Activated T-cell treated with anti-CD3 and anti-CD28 coated beads, Interleukin-2, amount 50 U/mL, for 48 hours (primary cell): Measurements from ENCODE around the gene ATXN1.
"Not testable (repeated sequence)": the region's sequence is repeated elsewhere in the genome, so short reads cannot be mapped to it uniquely, and the experiment has no call there.

Experiments used
- DNase-seq, 2 experiments: peaks; one replicate each; pipeline ENCODE4 v3.0.0-alpha.2; 2020

The ATXN1 gene

DNA sequence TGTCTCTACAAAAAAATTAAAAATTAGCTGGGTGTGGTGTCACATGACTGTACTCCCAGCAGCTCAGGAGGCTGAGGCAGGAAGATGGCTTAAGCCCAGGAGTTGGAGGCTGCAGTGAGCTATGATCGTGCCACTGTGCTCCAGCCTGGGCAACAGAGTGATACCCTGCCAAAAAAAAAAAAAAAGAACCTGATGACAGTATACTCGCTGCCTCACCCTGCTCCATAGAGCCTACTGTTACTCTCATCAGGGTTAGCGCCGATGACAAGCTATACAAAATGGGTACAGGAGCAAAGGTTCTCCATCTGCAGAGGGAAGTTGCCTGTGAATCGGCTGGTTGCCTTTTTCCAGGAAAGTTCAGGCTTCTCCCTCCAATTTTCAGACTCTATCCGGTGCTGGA, 469.5 kb downstream of the ATXN1 start:
- DNase-seq = no peak

DNA sequence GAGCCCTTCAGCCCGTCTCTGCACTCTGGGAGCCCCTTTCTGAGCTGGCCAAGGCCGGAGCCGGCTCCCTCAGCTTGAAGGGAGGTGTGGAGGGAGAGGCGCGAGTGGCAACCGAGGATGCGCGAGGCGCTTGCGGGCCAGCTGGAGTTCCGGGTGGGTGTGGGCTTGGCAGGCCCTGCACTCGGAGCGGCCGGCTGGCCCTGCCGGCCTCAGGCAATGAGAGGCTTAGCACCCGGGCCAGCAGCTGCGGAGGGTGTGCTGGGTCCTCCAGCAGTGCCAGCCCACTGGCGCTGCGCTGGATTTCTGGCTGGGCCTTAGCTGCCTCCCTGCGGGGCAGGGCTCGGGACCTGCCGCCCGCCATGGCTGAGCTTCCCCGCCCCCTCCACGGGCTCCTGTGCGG, 473.1 kb downstream of the ATXN1 start:
- no peak for DNase-seq

DNA sequence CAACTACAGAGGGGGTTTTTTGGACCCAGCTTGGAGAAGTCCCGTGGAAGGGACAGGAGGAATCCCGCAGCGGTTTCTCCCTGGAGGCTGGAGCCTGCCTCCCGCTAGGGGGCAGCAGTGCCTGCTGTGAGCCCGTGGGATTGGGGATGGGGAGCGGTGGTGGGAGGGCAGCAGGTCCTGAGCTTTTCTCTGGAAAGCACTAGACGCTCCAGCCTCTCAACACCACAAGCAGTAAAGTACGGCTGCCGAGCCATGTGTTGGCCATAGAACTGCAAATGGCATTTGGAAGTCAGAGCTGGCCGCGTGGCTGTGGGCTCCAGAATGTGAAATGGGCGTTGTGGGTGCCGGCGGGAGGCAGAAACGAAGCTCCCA, 475.1 kb downstream of the ATXN1 start:
- DNase-seq = peak; percentile 51 to 54

DNA sequence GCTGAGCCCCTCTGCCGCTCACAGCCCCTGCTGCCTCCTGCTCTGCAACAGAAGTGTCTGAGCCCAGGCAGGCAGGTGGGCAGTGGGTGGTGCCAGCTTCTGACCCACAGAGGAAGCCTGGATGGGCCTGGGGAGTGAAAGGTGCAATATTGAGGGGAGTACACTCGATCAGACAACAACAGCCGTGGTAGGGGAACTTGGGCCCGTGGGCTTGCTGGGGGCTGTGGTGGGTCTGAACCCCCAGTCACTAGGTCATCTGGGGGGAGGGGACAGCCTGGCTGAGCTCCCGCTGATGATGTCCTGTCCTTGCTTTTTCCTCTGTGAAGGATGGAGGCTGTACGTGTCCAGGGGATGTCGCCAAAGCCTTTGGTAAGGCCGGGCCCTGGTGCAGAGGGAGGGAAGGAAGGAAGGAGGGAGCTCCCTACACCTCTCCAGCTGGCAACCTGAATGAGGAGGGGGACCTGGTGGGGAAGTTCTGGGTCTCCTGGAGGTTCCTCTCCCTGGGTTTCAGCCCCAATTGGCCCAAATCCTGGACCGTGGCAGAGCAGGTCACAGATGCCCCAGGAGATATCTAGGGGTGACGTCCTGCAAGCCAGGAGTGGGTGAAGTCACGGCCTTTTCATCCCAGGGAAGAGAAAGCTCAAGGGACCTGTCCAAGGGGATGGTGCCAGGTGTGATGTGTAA, 475.7 kb downstream of the ATXN1 start:
- DNase-seq = no peak

DNA sequence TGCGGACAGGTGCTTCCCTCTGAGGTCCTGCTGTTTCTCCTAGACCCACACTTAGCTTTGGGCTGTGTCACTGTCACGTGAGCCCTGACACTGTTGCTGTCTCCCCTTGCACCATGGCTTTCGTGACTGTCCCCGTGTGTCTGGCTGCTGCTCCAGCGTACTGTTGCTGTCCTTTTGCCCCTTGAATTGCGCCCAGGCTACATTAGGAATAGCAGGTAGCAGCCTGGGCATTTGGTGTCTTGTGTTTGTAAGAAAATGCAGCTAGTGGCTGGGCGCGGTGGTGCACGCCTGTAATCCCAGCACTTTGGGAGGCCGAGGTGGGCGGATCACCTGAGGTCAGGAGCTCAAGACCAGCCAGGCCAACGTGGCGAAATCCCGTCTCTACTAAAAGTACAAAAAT, 476.8 kb downstream of the ATXN1 start:
- DNase-seq = no peak

DNA sequence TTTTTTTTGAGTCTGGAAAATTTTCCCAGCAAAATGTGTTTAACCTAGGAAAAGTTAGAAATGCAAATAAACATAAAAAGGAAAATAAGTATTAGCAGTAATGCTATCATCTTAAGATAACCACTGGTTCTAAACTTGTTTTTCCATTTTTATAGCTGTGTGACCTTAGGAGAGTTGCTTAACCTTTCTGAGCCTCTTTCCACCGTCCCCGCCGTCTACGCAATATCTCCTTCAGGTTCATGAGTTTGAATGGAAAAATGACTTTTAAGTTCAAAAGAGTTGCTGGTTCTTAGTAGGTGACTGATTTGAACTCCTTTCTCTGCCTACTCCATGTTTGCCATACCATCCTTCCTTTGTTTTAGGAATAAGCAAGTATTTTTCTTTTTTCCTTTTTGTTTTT, 478.9 kb downstream of the ATXN1 start:
- no peak for DNase-seq

GRCh38 chr6:16279243-16279642, 482.0 kb downstream of the ATXN1 start:
- DNase-seq = no peak

DNA sequence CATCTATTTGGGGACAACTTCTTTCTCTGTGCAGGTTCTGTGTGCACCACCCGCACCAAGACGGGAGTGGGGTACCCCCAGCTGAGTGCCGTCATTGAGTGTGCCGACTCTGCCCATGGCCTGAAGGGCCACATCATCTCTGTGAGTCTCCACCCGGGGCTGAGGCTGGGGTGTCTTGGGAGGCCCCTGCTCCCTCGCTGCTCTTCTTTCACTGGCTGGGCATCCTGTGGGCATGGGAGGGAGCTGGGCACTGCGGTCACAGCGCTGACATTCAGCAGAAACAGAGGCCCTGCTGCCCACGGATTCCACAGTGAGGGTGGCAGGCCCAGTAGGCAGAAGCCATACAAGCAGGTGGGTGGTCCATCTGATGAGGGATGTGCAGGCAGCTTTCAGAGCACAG, 482.5 kb downstream of the ATXN1 start:
- no peak for DNase-seq

DNA sequence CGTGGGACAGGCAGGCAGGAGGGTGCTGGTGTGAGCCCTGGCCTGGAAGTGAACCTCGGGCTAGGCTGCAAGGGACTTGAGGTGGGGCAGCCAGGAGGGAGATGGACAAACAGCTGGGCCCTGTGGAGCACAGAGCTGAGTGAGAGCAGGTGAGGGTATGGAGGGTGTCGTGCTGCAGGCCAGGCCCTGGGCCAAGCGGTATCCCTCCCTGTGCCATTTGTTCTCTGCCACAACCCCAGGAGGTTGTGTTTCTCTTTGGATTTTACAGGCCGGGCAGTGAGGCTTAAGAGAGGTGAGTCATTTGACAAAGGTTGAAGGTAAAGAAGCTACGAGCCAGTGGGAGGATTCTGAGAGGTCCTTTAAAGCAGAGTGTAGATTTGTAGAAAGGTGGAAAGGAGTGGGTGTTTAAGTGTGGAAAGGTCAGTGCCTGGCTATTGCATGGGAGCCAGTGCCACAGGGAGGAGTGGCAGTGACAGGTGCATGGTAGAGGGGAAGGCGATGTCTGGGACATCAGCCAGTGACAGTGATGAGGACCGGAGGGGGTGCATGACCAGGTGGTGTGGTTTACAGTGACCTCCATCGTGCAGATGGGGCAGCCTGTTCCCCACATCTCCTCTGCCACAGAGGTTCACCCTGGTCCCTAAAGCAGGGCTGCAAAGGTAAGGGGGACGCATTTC, 483.1 kb downstream of the ATXN1 start:
- DNase-seq = no peak

DNA sequence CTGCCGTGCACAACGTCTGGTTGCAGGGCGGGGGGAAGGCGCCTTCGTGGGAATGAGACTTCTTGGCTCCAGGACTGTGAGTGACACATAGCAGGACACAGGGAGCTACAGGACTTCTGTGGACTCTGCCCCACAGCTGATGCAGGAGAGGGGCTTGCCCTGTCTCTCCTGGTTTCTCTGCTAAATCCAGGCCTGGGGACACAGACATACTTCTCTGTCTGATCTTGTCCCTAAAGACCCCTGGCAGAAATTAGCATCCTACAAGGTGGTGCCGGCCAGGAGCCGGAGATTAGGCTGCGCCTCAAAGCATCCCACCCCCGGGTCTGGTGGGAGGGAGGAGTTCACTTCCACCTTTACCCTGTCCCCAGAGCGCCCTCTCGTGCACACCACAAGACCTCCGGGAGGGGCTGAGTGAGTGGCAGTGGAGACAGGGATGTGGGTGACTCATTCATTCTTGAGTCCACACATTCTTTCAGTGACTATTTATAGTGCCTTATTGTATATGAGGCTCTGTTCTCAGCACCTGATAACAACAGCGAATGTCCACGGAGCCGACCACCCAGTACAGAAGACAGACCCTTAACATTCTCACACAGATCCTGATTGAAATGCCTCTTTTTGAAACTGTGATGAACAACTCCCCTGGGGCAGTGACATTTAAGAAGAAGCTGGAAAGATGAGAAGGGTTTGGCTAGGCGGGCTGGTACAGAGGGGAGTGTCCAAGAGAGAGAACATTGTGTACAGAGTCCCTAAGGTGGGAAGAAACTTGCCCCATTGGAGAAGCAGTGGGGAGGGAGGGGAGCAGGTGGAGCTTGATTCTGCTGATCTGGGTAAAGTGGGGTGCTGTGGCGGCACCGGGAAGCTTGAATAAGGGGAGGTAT, 483.9 kb downstream of the ATXN1 start:
- peak; percentile 40 to 45 for DNase-seq

GRCh38 chr6:16274885-16275589, 486.2 kb downstream of the ATXN1 start:
- DNase-seq = no peak

DNA sequence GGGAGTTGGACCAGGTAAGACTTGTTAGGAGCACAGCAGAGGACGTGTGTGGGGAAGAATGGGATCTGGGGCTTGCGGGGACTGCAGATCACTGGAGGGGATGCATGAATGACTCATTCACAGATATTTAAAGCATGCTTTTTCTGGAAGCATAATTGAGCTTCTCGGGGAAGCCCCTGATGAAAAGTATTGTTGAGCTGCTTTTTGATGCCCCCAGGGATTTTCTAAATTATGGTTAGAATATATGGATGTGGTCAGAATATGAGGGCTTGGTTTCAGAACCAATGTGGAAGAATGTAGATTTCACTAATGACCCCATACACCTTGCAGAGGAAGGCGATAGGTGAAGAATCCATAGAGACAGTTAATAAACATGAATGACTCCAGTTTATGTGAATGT, 486.8 kb downstream of the ATXN1 start:
- DNase-seq = no peak

- no peak for DNase-seq
Observed at GRCh38 chr6:16273256-16273655, 488.0 kb downstream of the ATXN1 start.

- DNase-seq = no peak
Observed at GRCh38 chr6:16272201-16272600, 489.1 kb downstream of the ATXN1 start.

- no peak for DNase-seq
Observed at GRCh38 chr6:16271428-16271827, 489.8 kb downstream of the ATXN1 start.

GRCh38 chr6:16270178-16270794, 491.0 kb downstream of the ATXN1 start:
- no peak for DNase-seq

- DNase-seq = not testable (repeated sequence)
Observed at GRCh38 chr6:16269442-16270070, 491.7 kb downstream of the ATXN1 start.

GRCh38 chr6:16267428-16268263, 493.6 kb downstream of the ATXN1 start:
- DNase-seq = no peak

DNA sequence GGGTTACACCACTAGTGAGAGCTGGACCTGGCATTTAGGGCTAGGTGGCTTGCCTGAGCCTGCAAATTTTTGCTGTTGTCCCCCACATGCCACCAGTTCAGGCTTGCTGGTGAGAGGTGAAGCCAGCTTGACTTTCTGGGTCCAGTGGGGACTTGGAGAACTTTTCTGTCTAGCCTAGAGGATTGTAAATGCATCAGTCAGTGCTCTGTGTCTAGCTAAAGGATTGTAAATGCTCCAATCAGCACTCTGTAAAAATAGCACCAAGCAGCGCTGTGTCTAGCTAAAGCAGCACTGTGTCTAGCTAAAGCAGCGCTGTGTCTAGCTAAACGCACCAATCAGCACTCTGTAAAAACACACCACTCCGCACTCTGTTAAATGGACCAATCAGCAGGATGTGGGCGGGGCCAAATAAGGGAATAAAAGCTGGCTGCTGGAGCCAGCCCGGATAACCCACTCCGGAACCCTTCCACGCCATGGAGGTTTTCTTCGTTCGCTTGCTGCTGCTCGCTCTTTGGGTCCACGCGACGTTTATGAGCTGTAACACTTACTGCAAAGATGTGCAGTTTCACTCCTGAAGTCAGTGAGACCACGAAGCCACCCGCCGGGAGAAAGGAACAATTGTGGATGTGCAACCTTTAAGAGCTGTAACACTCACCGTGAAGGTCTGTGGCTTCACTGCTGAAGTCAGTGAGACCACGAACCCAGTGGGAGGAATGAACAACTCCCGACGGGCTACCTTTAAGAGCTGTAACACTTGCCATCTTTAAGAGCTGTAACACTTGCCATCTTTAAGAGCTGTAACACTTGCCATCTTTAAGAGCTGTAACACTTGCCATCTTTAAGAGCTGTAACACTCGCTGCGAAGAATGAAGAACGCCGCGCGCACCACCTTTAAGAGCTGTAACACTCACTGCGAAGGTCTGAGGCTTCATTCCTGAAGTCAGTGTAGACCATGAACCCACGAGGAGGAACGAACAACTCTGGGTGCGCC, 495.6 kb downstream of the ATXN1 start:
- no peak for DNase-seq

- DNase-seq = no peak
Observed at GRCh38 chr6:16264785-16265184, 496.5 kb downstream of the ATXN1 start.
